GM23248 (cell line): ENCODE results near the gene UTS2R. TPM values are rescaled to one million over a fixed set of nuclear protein-coding genes. Genes with fewer than 3 reads are reported as not detected.

Source experiments
- DNase-seq: peaks from one replicate; pipeline ENCODE4 v3.0.0-alpha.2; 2015
- H2AFZ ChIP-seq: fragments of 200-600 bp; sonication (generic); 2 replicates; pipeline ENCODE4 v1.6.1; 2016; ENCODE audit warnings: antibody characterized with exemption
- H3F3A ChIP-seq: fragments of 200-600 bp; sonication (generic); 2 replicates; pipeline ENCODE4 v1.6.1; 2016; ENCODE audit warnings: mild to moderate bottlenecking, antibody characterized with exemption, mixed run types; ENCODE audit not compliant: insufficient read depth
- H3K27ac ChIP-seq: fragments of 200-600 bp; sonication (generic); 2 replicates; pipeline ENCODE4 v1.5.1; 2016; ENCODE audit warnings: mild to moderate bottlenecking
- H3K27me3 ChIP-seq: fragments of 200-600 bp; sonication (generic); replicated peaks from 2 replicates; pipeline ENCODE4 v1.6.1; 2016; ENCODE audit warnings: mild to moderate bottlenecking; ENCODE audit not compliant: insufficient read depth
- H3K36me3 ChIP-seq: fragments of 200-600 bp; sonication (generic); 2 replicates; pipeline ENCODE4 v1.6.1; 2016; ENCODE audit warnings: low read depth, mild to moderate bottlenecking
- H3K4me1 ChIP-seq: fragments of 200-600 bp; sonication (generic); 2 replicates; pipeline ENCODE4 v1.6.1; 2016; ENCODE audit warnings: mild to moderate bottlenecking; ENCODE audit not compliant: insufficient read depth
- H3K4me2 ChIP-seq: fragments of 200-600 bp; sonication (generic); one replicate; pipeline ENCODE4 v1.6.1; 2016; ENCODE audit warnings: mild to moderate bottlenecking; ENCODE audit not compliant: unreplicated experiment
- H3K4me3 ChIP-seq: fragments of 200-600 bp; sonication (generic); 2 replicates; pipeline ENCODE4 v1.5.1; 2016; ENCODE audit warnings: mild to moderate bottlenecking
- H3K79me2 ChIP-seq: fragments of 200-600 bp; sonication (generic); 2 replicates; pipeline ENCODE4 v1.6.1; 2016; ENCODE audit warnings: mild to moderate bottlenecking; ENCODE audit not compliant: insufficient read depth
- H3K9ac ChIP-seq: fragments of 200-600 bp; sonication (generic); 2 replicates; pipeline ENCODE4 v1.6.1; 2016; ENCODE audit warnings: mild to moderate bottlenecking
- H3K9me2 ChIP-seq: fragments of 200-600 bp; sonication (generic); 2 replicates; pipeline ENCODE4 v1.6.1; 2016; ENCODE audit warnings: mixed run types, mild to moderate bottlenecking, moderate library complexity; ENCODE audit not compliant: insufficient read depth
- H3K9me3 ChIP-seq: fragments of 200-600 bp; sonication (generic); one replicate; pipeline ENCODE4 v1.6.1; 2017; ENCODE audit warnings: low read depth
- H4K20me1 ChIP-seq: fragments of 200-600 bp; sonication (generic); 2 replicates; pipeline ENCODE4 v1.6.0; 2016; ENCODE audit not compliant: insufficient read depth
- EZH2 ChIP-seq: fragments of 200-600 bp; sonication (generic); IDR thresholded peaks from 2 replicates; pipeline ENCODE4 v1.6.1; 2018; ENCODE audit warnings: antibody characterized with exemption, mild to moderate bottlenecking; ENCODE audit not compliant: insufficient read depth, poor library complexity, severe bottlenecking
- EZH2phosphoT487 ChIP-seq: fragments of 200-600 bp; sonication (generic); IDR thresholded peaks from 2 replicates; pipeline ENCODE4 v1.6.1; 2018; ENCODE audit warnings: antibody characterized with exemption, moderate library complexity, mild to moderate bottlenecking, low read depth; ENCODE audit not compliant: insufficient read depth
- WGBS, 2 experiments: methylation state at CpG; one replicate each; pipeline ENCODE4 v1.1.6; 2015 to 2017; ENCODE audit warnings: low lambda C conversion rate in 2 of 2, low coverage in 1 of 2; ENCODE audit errors: missing lambda C conversion rate in 2 of 2; 5-methylcytosine and 5-hydroxymethylcytosine counted together
- in situ Hi-C: fragments of 300-500 bp; cut with MboI; formaldehyde crosslinking; loops from 2 replicates; pipeline ENCODE4 v1.15.0; 2020
- polyA plus RNA-seq: library from polyadenylated mRNA; unstranded; fragments of >200 nt; fragmentation: Nextera tagmentation; extraction: Ambion mirVana; gene quantifications from 2 replicates; pipeline ENCODE4 v1.2.1, GENCODE V29; 2016
- total RNA-seq: library from RNA; depleted of rRNA; stranded (reverse); fragments of >200 nt; shearing (Covaris generic); gene quantifications from 2 replicates; pipeline ENCODE4 v1.2.3, GENCODE V29; 2014; rRNA removed

UTS2R gene
- total RNA-seq (not detected in 2 replicates), polyA plus RNA-seq (not detected in 2 replicates)

DNA sequence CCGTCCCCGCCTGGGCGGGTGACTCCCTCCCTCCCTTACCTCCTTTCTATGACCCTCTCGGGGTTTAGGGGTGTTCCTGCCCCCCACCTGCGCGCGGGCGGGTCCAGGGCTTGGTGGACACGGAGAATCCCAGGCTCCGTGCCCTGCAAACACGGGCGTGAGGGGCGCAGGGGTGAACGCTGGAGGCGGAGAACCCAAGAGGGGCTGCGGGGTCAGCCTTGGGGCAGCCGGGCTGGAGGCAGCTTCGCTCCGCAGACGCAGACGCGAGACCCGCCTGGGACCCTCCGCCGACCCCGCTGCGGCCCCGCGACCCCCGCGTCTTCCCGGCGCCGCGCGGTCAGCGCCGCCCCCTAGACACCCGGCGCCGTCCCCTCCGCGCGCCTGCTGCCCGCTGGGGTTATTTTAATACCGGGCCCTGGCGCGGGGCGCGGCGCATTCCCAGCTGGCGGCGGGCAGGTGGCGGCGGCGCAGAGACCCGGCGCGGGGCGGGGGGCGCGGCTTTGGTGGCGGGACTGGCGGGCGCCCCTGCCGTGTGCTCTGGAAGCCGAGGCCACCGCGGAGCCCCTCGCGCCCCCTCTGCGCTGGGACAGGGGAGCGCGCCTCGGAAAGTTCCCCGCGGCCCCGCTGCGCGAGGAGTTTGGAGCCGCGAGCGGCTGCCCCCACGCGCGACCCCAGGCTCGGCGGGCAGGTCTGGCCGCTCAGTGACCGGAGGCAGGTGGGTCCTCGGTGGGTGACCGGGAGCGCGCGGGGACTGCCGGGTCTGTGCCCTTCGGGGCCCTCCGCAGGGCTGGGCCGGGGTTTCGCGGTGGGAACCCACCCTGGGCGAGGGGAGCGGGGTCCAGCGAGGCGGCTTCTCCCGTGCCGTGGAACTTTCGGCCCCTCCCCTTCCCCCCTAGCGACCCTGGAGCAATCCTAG lies at the start of gene UTS2R:
TSS of gene UTS2R (plus strand) at position 433 of the 916 bp plus-strand sequence. CDS start 2,560 bp downstream, outside the sequence.
- H3K36me3 ChIP-seq: no peaks in the 10 kb centered on the region
- H4K20me1 ChIP-seq: no peaks in the 10 kb centered on the region
- 4 to 7% methylated on average over 46 to 72 of the region's 109 CpGs for WGBS, 2 experiments
- H3K9ac ChIP-seq: 0 out of 2 replicates have a peak within 1 kb of the TSS, but pooled peaks have one; percentile 11
- no peaks in the 10 kb centered on the region for H3F3A ChIP-seq
- 0 out of 2 replicates have a peak, but pooled peaks have one; percentile 26 for TF ChIP-seq EZH2phosphoT487
- TF ChIP-seq EZH2: no peak
- peak within 1 kb of the TSS; percentile 62 for H3K4me3 ChIP-seq
- peaks cover 26% of the 10 kb centered on the region for H3K27me3 ChIP-seq
- no peaks in the 10 kb centered on the region for H3K9me3 ChIP-seq
- no peaks in the 10 kb centered on the region for H3K79me2 ChIP-seq
- H3K4me1 ChIP-seq: no peaks in the 10 kb centered on the region
- H2AFZ ChIP-seq: peak within 1 kb of the TSS; percentile 62
- H3K9me2 ChIP-seq: no peaks in the 10 kb centered on the region
- in situ Hi-C loops: no loop called here
- DNase-seq: no peak
- peak within 1 kb of the TSS; percentile 69 for H3K4me2 ChIP-seq
- no peak within 1 kb of the TSS for H3K27ac ChIP-seq

DNA sequence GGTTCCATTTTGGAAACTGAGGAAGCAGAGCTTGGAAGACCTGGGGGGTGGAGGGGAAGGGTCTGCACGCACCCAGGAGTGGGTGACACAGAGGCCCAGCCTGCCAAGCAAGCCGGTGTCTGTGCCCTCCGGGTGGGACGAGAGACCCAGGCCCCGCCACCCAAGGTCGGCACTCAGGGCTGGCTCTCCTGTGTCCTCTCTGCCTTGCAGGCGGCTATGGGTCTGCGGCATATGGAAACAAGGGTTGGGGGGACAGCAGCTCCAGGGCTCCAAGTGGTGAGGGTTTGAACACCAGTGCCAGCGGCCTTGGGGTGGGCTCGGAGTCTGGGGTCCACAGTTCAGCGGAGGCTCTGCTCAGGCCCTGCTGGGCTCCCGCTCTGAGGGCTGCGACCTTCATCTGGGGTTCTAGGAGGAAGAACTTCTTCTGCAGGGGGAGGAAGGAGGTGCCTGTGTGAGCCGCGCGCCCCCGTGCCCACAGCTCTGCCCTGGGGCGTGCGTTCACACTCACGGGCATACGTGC lies 49.6 kb upstream of the UTS2R start:
- Histone ChIP-seq H3F3A (no peaks in the 10 kb centered on the region), H3K79me2 (no peaks in the 10 kb centered on the region), H3K27me3 (no peaks in the 10 kb centered on the region), H3K4me3 (no peak overlapping the region), H3K9me2 (no peaks in the 10 kb centered on the region), H3K4me1 (no peaks in the 10 kb centered on the region), H3K9ac (no peak overlapping the region), H2AFZ (no peak overlapping the region), H3K27ac (no peak overlapping the region), H3K4me2 (no peak overlapping the region), H3K9me3 (no peaks in the 10 kb centered on the region), H3K36me3 (no peaks in the 10 kb centered on the region), H4K20me1 (no peaks in the 10 kb centered on the region)
- no peak for DNase-seq
- 51 to 73% methylated on average over 14 to 17 of the region's 21 CpGs for WGBS, 2 experiments
- in situ Hi-C loops: no loop called here
- no peak for TF ChIP-seq EZH2
- TF ChIP-seq EZH2phosphoT487: no peak

DNA sequence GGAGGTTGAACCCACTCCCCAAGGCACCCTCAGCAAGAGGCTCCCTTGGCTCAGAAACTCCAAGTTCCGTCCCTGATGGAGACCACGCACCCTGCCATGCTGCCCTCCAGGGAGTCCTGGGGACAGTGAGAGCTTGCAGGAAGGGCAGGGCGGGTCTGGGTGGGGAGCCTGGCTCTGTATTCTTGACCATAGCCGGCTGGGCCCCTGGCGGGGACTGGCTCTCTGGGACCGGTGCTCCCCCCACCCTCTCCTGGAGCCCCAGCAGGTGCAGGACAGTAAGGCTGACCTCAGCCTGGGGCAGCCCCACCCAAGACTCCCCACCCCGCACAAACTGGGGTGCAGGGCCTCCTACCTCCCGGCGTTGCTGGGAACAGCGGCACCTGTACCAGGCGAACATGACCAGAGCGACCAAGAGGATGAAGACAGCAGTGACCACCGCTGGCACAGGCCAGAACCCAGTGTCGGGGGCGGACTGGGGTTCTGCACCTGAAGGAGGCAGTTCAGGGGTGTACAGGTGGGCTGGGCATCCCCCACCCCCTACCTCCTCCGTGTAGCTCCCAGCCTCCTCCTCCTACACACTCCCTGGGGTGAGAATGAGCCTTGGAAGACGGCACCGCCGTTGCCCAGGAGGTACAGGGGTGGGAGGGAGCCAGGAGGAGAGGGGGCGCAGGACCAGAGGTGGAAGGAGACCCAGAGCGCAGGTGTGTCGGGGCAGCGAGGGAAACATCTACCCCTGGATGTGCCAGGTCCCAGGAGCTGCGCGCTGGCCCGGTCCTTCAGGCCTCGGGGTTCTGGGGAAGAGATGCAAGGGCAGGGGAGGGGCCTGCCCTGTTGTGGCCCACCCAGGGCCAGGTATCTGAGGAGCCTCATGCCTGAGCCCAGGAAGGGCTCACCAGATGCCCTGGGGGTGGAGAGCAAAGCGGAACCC lies 48.8 kb upstream of the UTS2R start:
- no peaks in the 10 kb centered on the region for H4K20me1 ChIP-seq
- no peak overlapping the region for H3K9ac ChIP-seq
- no peak overlapping the region for H2AFZ ChIP-seq
- no peaks in the 10 kb centered on the region for H3K9me2 ChIP-seq
- H3F3A ChIP-seq: no peaks in the 10 kb centered on the region
- H3K4me3 ChIP-seq: no peak overlapping the region
- H3K4me1 ChIP-seq: no peaks in the 10 kb centered on the region
- H3K4me2 ChIP-seq: no peak overlapping the region
- H3K9me3 ChIP-seq: no peaks in the 10 kb centered on the region
- TF ChIP-seq EZH2 (no peak), EZH2phosphoT487 (no peak)
- in situ Hi-C loops: no loop called here
- H3K27ac ChIP-seq: no peak overlapping the region
- H3K27me3 ChIP-seq: no peaks in the 10 kb centered on the region
- no peaks in the 10 kb centered on the region for H3K79me2 ChIP-seq
- no peak for DNase-seq
- no peaks in the 10 kb centered on the region for H3K36me3 ChIP-seq
- WGBS, 2 experiments: 73 to 81% methylated on average over 14 to 27 of the region's 28 CpGs
